ENCODE results near the gene ANAPC7. TPM values are rescaled to one million over a fixed set of nuclear protein-coding genes. Genes with fewer than 3 reads are reported as not detected.

Gene ANAPC7, protein sequence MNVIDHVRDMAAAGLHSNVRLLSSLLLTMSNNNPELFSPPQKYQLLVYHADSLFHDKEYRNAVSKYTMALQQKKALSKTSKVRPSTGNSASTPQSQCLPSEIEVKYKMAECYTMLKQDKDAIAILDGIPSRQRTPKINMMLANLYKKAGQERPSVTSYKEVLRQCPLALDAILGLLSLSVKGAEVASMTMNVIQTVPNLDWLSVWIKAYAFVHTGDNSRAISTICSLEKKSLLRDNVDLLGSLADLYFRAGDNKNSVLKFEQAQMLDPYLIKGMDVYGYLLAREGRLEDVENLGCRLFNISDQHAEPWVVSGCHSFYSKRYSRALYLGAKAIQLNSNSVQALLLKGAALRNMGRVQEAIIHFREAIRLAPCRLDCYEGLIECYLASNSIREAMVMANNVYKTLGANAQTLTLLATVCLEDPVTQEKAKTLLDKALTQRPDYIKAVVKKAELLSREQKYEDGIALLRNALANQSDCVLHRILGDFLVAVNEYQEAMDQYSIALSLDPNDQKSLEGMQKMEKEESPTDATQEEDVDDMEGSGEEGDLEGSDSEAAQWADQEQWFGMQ
- 48.7 and 52.4 TPM in 2 replicates for total RNA-seq (2021)
- percentile 89 among the genes with signal in this experiment for Bru-seq, nascent RNA
- percentile 94 among the genes with signal in this experiment for BruChase-seq, experiment 1, labeled RNA remaining after a 2-hour chase
- percentile 88 among the genes with signal in this experiment for BruChase-seq, experiment 2, labeled RNA remaining after a 6-hour chase
- long read RNA-seq, transcript ANAPC7-201 (10 exons, 2,200 nt) = minor isoform, 8 of 66 reads
- long read RNA-seq, transcript ANAPC7-203 (11 exons, 3,045 nt) = major isoform, 44 of 66 reads
- long read RNA-seq, partial matches to known transcripts = 4 of 66 reads
- long read RNA-seq, other reads (novel, unspliced or antisense) = 10 of 66 reads

- intact Hi-C loops (cut with micrococcal nuclease; ENCODE audit: unreplicated experiment) = loop anchor here (1.0 kb wide), 1 partner anchor 28 kb away; no protein-coding TSS in a partner anchor
- no peaks in the 10 kb centered on the region for H3K9me2 ChIP-seq (ENCODE audit: insufficient read depth)
- peak; percentile 81 to 87 for DNase-seq
- TSS peak; percentile 44 for BruUV-seq (replicated peaks)
- peaks cover 11% of the 10 kb centered on the region for H3K4me1 ChIP-seq (replicated peaks; ENCODE audit: insufficient read depth)
- H3K27ac ChIP-seq = peak within 1 kb of the TSS; percentile 88
- H3K4me3 ChIP-seq = peak within 1 kb of the TSS; percentile 91
- H3K79me2 ChIP-seq (ENCODE audit: low read depth) = peaks cover 51% of the 10 kb centered on the region
- ChIA-PET CTCF (interaction anchor here (0.6 kb wide), 1 partner anchor 303 kb away, joined by 6 read pairs; no protein-coding TSS in a partner anchor), POLR2A (ENCODE audit: unreplicated experiment) (no interaction called here)
- H3K27me3 ChIP-seq (ENCODE audit: insufficient read depth, low read depth) = no peaks in the 10 kb centered on the region
- peaks cover 17% of the 10 kb centered on the region; the same call in 1 of the 2 replicates for H3K36me3 ChIP-seq (ENCODE audit: low read depth)
- peak within 1 kb of the TSS; percentile 86 for H3K4me2 ChIP-seq
- no peaks in the 10 kb centered on the region for H3K9me3 ChIP-seq (ENCODE audit: insufficient read depth, low read depth)
- 0 out of 2 replicates have a peak, but pooled peaks have one; percentile 4 for TF ChIP-seq CTCF (conservative IDR thresholded peaks at IDR 0.05)
- TF ChIP-seq EZH2 (IDR thresholded peaks at IDR 0.05; ENCODE audit: low read depth) = no peak
- peak within 1 kb of the TSS; percentile 100 for H2AFZ ChIP-seq
- H3F3A ChIP-seq (ENCODE audit: insufficient read depth, low read depth) = peaks cover 8% of the 10 kb centered on the region
- no peaks in the 10 kb centered on the region for H4K20me1 ChIP-seq (ENCODE audit: insufficient read depth)
These were observed at the start of gene ANAPC7 for GRCh38 chr12:110403146-110403975. Gene ANAPC7, minus strand, starts transcription at chr12:110403708. Its CDS starts 81 bp downstream, at chr12:110403627.

DNA sequence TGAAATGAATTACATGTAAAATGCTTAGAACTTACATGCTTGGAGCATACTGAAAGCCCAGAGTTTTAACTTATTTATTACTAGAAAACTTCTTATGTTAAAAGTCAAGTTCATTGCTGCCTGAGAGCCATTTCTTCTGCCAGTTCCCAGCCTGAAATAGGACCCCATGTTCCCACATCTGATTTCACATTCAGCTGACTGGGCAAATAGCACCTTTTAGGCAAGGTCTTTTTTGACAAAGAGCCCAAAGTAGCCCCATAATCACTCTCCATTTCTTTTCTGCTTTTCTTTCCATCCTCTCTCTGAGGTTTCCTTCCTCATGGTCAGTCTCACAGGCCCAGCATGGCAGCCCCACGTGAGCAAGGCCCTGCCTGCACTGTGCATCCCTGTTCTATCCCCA is 47.8 kb upstream of the ANAPC7 start:
- no peak for DNase-seq
- TF ChIP-seq CTCF (conservative IDR thresholded peaks at IDR 0.05) (no peak), EZH2 (IDR thresholded peaks at IDR 0.05; ENCODE audit: low read depth) (no peak)
- CTCF ChIA-PET = no interaction called here
- Histone ChIP-seq H3F3A (ENCODE audit: insufficient read depth, low read depth) (peaks cover 13% of the 10 kb centered on the region), H3K9me3 (ENCODE audit: insufficient read depth, low read depth) (no peaks in the 10 kb centered on the region), H4K20me1 (ENCODE audit: insufficient read depth) (no peaks in the 10 kb centered on the region), H3K27ac (no peak overlapping the region), H3K4me2 (no peak overlapping the region), H3K9me2 (ENCODE audit: insufficient read depth) (no peaks in the 10 kb centered on the region), H3K4me1 (replicated peaks; ENCODE audit: insufficient read depth) (0 out of 2 replicates have a peak, but pooled peaks cover 4% of the 10 kb centered on the region), H3K27me3 (ENCODE audit: insufficient read depth, low read depth) (no peaks in the 10 kb centered on the region), H3K4me3 (no peak overlapping the region), H3K79me2 (ENCODE audit: low read depth) (peaks cover 38% of the 10 kb centered on the region), H2AFZ (no peak overlapping the region), H3K36me3 (ENCODE audit: low read depth) (peaks cover 5% of the 10 kb centered on the region; the same call in 1 of the 2 replicates)
- POLR2A ChIA-PET (ENCODE audit: unreplicated experiment) = no interaction called here
- intact Hi-C loops (cut with micrococcal nuclease; ENCODE audit: unreplicated experiment) = loop anchor here (5.0 kb wide), 2 partner anchors 61 to 246 kb away; no protein-coding TSS in a partner anchor
- no TSS peak for BruUV-seq (replicated peaks)
